B cell (primary cell): ENCODE results near the gene FARP1.

Source experiments
- EZH2 ChIP-seq: IDR thresholded peaks from 2 replicates; pipeline ENCODE4 v1.6.1; 2012; ENCODE audit warnings: borderline replicate concordance, low read depth, mild to moderate bottlenecking, moderate library complexity, low read length; ENCODE audit not compliant: insufficient read depth, poor library complexity, severe bottlenecking
- TF ChIP-seq, protein P1 (sequence below): fragments of 200-600 bp; IDR thresholded peaks from one replicate; pipeline ENCODE4 v1.8.0; 2022; ENCODE audit warnings: antibody characterized with exemption, mild to moderate bottlenecking

DNA sequence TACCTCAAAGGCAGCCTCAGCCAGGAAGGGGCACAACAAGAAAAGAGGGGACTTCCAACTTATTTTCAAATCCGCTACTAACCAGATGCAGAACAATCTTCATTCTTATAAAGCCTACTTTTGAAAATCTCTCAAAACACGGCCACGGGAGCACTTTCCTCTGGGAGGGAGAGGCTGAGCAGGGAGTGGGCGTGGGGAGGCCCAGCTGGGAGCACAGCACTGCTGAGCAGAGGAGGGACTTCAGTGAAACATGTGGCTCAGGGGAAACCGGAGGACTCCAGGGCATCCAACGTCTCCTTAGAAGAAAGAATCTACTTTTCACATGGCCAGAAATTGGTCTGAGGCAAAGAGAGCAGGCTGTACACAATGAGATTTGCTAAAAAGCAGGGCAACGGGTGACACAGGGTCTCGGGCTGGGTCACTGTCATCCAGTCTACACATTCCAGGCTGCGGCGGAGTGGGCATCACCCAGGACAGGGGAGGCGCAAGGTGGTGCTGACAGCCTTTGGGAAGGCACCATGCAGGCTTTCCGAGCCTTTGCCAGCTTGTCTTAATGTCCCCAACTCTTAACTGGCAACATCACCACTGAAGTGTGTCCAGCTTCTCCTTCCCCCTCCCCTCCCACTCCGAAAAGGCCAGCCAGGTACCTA lies 317.0 kb downstream of the FARP1 start:
- TF ChIP-seq, protein P1, sequence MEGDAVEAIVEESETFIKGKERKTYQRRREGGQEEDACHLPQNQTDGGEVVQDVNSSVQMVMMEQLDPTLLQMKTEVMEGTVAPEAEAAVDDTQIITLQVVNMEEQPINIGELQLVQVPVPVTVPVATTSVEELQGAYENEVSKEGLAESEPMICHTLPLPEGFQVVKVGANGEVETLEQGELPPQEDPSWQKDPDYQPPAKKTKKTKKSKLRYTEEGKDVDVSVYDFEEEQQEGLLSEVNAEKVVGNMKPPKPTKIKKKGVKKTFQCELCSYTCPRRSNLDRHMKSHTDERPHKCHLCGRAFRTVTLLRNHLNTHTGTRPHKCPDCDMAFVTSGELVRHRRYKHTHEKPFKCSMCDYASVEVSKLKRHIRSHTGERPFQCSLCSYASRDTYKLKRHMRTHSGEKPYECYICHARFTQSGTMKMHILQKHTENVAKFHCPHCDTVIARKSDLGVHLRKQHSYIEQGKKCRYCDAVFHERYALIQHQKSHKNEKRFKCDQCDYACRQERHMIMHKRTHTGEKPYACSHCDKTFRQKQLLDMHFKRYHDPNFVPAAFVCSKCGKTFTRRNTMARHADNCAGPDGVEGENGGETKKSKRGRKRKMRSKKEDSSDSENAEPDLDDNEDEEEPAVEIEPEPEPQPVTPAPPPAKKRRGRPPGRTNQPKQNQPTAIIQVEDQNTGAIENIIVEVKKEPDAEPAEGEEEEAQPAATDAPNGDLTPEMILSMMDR = no peak
- no peak for TF ChIP-seq EZH2
